NCI-H2107 treated with DMSO at 0.1 percent for 48 hours (cell line): Measurements from ENCODE around the gene NFIA.
A peak's percentile ranks its signal among the peaks of the same experiment; 100 is the strongest.

Source experiments
- DNase-seq: peaks from one replicate; lab custom pipeline; 2025; ENCODE audit not compliant: unreplicated experiment; lab: John Stamatoyannopoulos, UW

NFIA gene

DNA sequence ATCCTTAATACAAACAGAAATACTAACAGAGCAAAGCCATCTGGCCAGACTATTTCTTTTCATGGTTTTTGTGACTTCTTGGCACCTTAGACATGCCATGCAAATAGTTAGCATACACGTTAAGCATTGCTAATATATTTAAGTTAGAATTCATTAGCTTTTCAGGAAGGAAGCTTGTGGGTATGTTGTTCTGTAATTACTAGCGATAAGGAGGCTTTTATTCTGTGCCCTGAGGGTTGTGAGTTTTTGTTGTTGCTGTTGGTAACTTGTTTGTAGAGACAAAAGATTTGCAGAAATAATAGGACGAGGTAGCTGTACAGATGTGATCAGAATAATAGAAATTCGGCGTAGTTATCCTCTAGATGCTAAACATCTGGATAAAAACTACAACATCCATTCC is 337.3 kb downstream of the NFIA start:
- DNase-seq = no peak

DNA sequence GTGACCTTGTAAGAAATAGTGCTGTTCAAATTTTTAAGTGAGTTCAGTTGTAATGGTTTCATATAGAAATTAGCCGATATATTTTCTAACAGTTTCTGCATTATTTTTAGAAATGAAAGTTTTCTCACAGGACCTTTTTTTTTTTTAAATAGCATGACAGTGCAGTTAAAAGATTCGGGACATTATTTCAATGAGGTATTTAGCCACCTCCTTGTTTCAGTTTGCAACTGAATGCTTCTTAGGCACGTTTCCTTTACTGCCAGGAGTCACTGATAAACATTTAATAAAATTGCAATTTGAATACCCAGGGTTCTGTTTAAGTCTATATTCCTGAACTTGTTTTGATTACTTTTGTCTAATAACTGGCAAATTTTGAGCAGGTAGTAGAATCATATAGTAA is 337.9 kb downstream of the NFIA start:
- no peak for DNase-seq

DNA sequence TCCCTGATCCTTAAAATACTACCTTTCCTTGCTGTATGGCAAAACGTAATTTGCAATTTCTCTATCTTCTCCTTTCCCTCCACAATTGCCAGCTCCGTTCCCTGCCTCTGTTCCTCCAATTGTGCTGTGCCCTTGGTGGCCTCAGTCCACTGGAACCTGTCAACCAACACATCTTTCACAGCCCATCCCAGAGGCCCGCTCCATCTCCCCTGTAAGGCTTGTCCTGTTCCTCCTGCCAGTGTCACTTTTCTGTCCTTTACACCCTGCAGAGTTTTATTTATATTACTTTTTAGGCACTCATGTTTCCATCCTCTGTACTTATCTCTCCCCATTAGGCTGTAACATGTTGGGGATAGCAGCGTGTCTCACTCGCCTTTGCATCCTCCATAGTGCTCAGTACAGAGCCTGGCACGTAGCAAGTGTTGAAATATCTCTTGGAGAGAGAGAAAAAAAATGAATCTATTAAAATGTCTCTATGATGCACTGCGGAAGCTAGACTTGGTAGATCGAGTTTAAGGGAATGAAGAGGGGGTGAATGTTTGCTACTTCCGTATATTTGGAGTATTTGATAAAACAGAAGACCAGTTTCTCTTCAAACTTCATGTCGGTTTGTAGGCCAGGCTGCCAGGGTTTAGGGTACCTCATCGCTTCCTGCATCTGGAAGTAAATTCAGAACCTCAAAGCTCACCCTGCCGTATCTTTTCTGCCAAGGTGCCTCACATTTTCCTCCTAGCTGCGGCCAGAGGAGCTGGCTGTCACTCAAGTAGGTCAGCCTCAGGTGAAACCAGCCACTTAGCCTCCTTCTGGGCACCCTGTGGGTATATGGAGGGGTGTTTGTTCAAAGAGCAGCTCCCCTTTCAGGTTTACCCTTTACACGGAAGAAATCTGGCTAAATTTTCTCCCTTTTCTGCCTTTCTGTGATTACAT is 338.8 kb downstream of the NFIA start:
- no peak for DNase-seq

DNA sequence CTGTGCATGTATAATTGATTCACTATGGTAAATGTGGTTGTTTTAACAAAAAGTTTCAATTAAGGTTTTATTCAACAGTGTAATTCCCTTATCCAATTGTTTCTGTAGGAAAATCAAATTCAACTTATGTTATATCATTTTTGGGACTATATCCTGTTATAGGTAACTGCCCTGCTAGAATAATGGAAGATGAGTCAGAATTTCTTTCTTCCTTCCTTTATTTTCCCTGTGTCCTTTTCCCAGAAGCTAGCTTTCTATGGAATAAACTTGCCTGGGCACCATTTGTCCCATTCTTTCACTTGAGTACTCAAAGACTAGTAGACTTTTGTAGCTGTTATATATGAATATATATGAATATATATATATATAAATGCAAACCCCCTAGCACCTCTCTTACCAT is 341.3 kb downstream of the NFIA start:
- no peak for DNase-seq

DNA sequence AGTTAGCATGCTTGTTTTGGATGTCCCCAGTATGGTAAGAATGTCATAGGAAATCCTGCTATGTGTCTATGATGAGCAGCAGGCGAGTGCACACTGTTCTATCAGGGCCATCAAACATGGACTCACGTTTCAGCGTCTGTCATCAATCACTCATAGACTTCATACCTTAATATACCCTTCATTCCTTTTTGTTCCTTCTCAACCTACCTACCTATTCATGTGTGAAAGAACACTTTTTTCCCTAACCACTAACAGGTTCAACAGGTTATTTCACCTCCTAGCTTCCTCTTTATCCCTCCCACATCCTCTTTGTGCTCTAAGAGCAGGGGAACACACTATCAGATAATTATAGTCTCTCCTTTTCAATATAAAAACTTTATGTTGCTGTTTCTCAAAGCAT is 342.0 kb downstream of the NFIA start:
- peak; percentile 33 for DNase-seq

DNA sequence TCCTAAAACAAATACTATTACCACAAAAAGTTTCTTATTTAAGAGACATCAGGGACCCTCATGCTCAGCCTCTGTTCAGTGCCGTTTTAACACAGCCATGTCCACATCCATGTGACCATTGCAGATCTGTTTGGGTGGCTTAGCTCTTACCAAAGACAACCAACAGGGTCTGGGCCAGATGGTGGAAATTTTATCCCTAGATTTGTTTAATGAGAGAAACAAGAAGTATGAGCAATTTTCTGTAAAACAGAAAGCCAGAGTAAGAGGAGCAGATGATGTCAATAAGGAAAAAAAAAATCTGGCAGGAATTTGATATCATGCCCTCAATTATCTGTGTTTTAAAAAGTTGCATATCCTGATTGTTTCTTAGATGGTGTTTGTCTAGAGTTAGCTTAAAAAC is 342.7 kb downstream of the NFIA start:
- no peak for DNase-seq

DNA sequence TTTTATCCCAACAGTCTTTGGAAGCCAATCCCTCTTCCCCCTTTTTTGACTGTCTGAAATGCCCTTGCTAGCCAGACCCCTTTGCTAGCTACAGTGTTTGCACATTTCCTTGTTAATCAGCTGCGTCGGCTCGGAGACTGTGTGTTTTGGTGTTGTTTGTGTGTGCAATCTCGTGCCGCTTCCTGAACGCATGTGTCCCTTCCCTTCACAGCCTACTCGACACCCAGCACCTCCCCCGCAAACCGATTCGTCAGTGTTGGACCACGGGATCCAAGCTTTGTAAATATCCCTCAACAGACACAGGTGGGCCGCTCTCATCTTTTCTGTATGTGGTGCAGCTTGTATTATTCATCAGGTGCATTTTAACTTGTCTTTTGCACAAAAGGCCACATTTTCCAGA is 343.9 kb downstream of the NFIA start:
- DNase-seq = no peak

DNA sequence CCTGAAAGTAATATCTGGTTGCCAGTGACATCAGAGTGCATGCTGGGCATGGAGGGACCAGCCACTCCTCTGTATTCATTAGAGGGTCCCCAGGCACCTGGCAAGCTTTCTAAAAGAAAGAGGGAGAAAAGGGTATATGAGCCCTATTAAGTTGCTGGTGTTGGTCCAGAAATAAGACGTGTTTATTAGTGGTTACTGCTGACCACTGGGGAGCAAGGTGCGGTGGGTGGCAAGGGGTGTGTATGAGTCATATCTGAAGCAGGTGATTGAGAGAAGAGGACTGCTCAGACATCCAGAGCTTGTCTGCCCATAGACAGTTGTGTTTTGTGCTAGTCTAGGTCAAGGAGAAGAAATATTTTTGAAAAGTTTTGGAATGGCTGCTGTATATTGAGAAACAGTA is 344.5 kb downstream of the NFIA start:
- DNase-seq = no peak

DNA sequence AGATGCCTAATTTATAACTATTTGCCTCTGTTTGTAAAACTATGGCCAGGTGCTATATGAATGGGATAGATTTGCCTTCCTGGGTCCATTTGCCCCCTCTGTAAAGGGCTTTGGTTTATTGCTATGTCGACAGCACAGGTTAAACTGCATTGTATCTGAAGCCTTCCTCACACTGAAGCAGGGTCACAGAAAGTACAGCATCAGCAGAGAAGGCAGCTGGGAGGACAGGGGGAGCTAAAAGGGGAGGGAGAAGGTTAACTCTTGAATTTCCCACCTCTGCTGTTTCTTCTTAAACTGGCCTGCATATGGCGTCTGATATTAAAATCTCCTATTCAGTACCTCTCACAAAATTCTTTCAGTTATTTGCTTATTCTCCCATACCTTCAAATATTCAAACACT is 345.1 kb downstream of the NFIA start:
- DNase-seq = no peak

DNA sequence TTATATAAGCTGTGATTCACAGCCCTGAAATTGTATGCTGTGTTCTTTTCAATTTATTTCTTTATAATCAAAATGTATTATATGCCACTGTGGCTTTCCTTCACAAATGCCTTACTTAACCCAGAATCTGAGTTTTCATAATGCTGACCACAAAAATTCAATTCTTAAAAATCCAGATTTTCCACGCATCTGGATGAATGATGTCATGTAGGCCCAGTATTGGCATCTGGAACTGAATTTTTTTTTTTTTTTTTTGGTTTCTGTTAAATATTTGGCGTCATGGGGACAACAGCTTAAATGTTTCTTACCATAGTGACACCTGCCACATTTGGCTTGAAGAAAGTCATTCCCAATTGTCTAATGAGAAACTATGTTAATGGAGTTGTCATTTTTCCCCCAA is 345.8 kb downstream of the NFIA start:
- no peak for DNase-seq

DNA sequence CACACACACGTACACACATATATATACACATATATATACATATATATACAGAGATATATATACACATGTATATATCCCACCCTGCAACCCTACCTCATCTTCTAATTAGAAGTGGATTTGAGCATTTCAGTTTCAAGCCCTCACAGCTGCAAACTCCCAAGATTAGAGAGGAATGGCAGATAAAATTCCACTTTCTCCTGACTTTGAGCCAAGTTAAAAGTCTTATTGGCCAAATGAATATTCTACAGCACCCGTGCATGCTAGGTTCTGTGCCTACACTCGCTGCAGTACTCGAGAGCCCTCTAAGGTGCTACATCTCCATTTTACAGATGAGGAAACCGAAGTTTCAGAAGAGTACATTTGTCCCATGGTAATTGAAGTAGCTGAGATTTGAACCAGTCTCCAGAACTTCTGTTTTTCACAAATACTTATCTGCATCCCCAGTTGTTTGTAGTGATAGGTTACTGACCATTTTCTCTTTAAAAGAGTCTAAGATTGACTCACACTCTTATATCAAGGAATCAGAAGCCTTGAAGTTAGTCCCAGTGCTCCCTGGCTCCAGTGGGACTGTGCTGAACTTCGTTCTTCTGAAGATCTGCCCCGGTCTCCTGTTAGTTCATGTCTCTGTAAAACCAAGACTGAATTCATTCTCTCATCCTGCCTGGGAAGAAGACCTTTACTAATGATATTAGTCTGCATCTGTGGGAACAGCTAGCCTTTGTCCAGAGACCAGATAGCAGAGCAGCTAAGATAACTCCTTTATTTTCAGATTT is 350.4 kb downstream of the NFIA start:
- no peak for DNase-seq

DNA sequence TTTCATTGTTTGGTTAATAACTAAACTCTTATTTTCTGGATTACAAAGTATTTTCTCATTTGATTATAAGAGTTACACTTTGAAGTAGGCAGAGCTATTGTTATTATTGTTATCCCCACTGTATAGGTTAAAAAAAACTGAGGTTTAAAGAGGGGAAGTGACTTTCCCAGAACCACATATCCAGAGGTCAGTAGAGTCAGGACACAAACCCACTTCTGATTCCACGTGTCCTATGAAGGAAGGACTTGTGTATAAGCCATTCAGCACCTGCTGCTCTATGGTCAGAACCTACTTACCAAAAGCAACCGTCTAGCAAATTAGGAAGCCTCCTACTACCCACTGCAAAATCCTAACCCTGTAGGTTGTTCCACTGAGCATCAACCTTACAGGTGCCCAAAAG is 351.3 kb downstream of the NFIA start:
- DNase-seq = no peak

DNA sequence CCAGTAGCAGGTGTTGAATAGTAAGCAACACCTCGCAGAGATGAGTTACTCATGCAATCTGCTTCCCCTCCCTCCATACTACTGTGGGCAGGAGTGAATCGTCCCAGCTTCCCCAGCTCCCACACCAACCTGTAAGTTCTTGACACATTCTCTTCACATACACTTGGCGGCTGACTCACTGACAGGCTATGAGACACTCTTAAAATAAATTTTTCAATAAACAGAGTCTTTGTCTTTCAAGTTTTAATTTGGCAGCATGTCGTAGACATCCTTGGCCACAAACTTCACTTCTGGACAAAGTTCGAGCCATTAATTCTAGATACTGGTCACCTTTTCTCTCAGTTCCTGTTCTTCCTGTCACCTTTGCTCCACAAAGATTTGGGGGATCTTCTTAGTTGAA is 351.9 kb downstream of the NFIA start:
- DNase-seq = no peak

DNA sequence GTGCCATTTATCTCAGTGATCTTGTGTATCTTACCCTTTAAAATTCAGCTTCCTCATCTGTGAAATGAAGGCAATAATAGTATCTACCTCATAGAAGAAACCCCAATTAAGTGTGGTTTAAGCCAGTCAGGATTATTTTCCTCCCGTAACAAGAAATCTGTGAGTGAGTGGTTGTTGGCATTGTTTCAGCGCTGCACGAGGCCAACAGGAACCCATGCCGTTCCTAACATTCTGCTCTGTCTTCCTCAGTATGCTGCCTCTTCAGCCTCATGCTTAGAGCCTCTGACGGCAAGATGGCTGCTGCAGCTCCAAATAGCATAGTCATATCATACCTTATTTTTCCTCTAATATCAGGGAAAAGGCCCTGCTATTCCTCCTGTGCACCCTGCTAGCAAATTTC is 352.9 kb downstream of the NFIA start:
- no peak for DNase-seq

DNA sequence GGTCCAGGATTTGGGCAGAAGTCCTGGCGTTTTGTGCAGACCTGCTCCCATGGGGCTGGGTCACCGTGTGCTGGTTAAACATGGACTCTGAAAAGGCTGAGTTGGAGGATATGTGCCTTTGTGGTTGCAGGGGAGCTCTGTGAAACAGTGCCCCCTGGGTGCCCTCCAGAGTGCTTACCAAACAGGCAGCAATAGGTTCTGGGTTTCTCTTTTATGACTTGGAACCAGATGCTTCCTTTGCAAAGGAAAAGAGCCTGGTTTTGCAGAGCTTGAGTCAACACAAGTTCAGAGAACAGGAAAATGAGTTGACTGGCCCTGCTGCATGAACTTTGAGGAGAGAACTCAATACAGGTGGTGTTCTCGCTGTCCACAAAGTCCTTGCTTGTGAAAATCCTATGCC is 353.7 kb downstream of the NFIA start:
- no peak for DNase-seq

DNA sequence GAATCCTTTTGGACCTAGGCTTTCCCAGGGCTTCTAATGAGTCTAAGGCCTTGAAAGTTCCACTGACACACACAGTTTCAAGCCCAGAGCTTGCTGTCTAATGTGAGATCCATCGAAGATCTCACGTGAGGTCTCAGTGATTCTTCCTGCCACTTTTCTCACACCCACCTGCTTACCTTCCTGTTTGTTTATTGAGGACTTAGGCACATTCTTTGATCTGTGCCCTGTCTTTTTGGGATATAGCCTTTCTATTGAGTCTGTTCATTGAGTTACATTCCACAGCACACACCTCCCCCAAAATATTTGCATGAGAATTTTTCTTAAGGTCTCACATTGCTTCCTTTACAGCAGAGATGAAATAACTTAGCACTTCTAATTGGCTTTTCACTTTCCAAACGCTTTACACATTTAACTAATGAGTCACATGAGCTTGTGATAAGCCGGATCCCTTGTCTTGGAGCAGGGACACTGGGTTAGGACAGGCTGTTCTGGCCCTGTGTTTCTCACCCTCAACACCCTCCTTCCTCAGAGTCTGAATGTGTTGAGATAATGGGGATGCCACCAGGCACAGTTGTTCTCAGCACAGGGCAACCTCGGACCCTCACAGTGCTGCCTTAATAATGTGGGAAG is 354.2 kb downstream of the NFIA start:
- DNase-seq = no peak

DNA sequence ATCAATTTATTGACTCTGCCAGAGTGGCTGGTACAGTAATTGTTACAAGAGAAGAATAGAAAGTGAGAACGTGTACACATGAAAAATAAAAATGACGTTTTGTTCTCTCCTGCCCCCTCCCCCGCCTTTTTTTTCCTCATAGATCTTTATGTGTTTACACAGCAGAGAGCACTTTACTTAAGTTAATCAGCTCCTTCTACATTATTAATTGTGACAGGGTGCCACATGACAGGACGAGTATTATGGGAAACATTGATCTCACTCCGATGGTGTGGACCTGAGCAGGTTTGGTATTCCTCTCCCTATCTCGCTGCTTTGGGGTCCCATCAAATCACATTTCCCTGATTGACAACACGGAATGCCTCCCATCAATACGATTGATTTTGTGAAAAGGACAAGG is 356.9 kb downstream of the NFIA start:
- DNase-seq = no peak

DNA sequence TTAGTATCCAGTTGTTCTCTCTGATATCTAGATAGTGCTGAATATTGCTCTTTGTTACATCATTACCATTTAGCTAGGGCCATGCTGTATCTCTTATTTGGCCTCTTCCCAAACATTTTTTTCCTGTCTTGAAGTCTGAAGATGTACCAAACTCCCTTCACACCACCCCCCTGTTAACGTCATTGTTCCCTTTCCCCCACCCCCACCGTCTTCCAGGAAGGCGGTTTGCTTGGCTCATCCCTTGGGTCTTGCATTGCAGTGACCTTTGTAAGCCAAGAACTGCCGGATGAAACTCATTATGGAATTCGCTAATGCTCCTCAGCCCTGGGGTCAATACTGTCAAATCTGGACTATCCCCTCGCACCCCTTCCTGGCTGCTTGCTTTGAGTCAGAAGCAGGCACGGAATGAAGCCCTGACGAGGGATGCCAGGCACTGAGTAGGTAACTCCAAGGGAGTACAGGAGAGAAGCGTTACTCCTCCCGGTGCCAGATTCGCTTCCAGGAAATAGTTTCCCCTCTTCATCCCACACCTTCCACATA is 359.4 kb downstream of the NFIA start:
- no peak for DNase-seq

DNA sequence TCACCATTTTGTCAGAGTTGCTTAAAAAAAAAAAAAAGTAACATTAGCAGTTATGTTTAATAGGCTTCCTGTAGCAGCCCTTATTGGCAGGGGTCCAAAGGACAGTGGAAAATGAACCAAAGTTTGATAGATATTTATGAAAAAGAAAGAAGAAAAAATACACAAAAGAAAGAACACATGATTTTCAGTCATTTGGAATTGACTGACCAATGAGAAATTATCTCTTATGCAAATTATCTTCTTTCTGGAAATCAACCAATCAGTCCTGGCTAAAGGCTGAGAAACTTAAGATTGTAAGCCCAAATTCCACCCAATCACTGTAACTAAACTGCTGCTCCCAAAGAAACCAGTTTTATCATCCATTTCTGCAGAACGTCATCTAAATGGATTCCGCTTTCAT is 360.2 kb downstream of the NFIA start:
- no peak for DNase-seq

DNA sequence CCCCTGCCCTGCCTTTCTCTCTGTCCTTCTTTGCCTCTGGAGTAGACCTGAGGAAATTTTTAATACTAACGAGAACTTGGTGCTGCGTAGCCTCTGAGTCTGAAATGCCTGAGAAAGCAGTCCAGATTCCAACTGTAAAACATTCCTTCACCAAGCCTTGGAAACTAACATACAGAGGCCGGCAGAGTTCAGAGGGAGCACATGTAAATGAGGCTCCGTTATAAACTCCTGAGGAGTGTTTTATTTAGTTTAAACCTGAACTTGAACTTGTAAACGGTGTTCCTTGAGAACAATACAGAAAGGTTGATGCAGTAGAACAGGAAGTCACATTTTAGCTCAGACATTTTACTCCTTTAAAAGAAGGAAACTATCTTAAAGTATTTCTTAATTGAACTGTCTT is 361.9 kb downstream of the NFIA start:
- no peak for DNase-seq

DNA sequence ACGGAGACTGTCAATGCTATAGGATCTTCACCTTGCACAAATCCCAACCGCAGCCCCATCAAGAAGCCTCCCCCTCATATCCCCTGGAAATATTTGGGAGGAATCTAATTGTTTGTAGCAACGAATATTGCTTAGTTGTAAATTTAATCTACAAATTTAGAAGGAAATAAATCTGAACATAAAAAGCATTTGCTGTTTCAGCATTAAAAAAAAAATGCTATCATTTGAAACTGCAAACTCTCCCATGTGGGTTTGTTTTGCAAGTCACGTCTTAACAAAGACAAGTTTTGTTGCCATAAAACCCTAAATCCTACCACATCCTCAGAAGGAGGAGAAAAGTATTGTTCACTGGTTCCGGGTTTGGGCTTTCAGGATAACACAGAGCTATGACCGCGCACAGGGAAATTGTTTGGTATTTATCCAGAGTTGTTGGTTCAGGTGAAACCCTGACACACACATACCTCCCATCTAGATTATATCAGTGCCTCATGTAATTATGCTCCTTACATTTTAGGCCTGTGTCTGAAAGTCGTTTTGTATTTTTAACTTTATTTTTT is 363.0 kb downstream of the NFIA start:
- no peak for DNase-seq
